H9 (cell line): ENCODE results near the gene OSBPL10. TPM values are rescaled to one million over a fixed set of nuclear protein-coding genes. Genes with fewer than 3 reads are reported as not detected.

Experiments
- DNase-seq: peaks from one replicate; pipeline ENCODE4 v3.0.0-alpha.2; 2017
- H2AFZ ChIP-seq: one replicate; pipeline ENCODE4 v1.6.1; 2013; ENCODE audit warnings: mild to moderate bottlenecking, low read length, control low read depth, moderate library complexity
- H2AK5ac ChIP-seq: 2 replicates; pipeline ENCODE4 v1.6.1; 2013; ENCODE audit warnings: low read length, control low read depth, mixed read lengths; ENCODE audit not compliant: insufficient read length
- H2BK120ac ChIP-seq: one replicate; pipeline ENCODE4 v1.6.1; 2013; ENCODE audit warnings: low read depth, mild to moderate bottlenecking, low read length, control low read depth, inconsistent platforms; ENCODE audit not compliant: poor library complexity, severe bottlenecking
- H2BK12ac ChIP-seq: 2 replicates; pipeline ENCODE4 v1.6.1; 2013; ENCODE audit warnings: low read length, control low read depth, mixed read lengths, low read depth; ENCODE audit not compliant: insufficient read length
- H2BK15ac ChIP-seq: 2 replicates; pipeline ENCODE4 v1.6.1; 2013; ENCODE audit warnings: low read depth, low read length, control low read depth
- H2BK20ac ChIP-seq: one replicate; pipeline ENCODE4 v1.6.1; 2013; ENCODE audit warnings: low read depth, mild to moderate bottlenecking, low read length, control low read depth, inconsistent platforms; ENCODE audit not compliant: poor library complexity, severe bottlenecking
- H2BK5ac ChIP-seq: 2 replicates; pipeline ENCODE4 v1.6.1; 2013; ENCODE audit warnings: low read length, control low read depth, mixed read lengths; ENCODE audit not compliant: insufficient read length
- H3K14ac ChIP-seq: 2 replicates; pipeline ENCODE4 v1.6.1; 2013; ENCODE audit warnings: low read length, control low read depth; ENCODE audit not compliant: insufficient read depth
- H3K18ac ChIP-seq: 2 replicates; pipeline ENCODE4 v1.6.1; 2013; ENCODE audit warnings: low read depth, mild to moderate bottlenecking, mixed read lengths, low read length, control low read depth; ENCODE audit not compliant: insufficient read length
- H3K23ac ChIP-seq: 2 replicates; pipeline ENCODE4 v1.6.1; 2013; ENCODE audit warnings: low read length, control low read depth, mixed read lengths, low read depth; ENCODE audit not compliant: insufficient read length
- H3K23me2 ChIP-seq: 2 replicates; pipeline ENCODE4 v1.6.1; 2013; ENCODE audit warnings: low read depth, mild to moderate bottlenecking, mixed read lengths, low read length, control low read depth; ENCODE audit not compliant: insufficient read length, poor library complexity, severe bottlenecking
- H3K27ac ChIP-seq: 2 replicates; pipeline ENCODE4 v1.5.1; 2013; ENCODE audit warnings: low read length, control low read depth, mixed read lengths, low read depth; ENCODE audit not compliant: insufficient read length
- H3K27me3 ChIP-seq: 2 replicates; pipeline ENCODE4 v1.6.1; 2013; ENCODE audit warnings: low read length, control low read depth, inconsistent platforms; ENCODE audit not compliant: insufficient read depth
- H3K4ac ChIP-seq: 2 replicates; pipeline ENCODE4 v1.6.1; 2013; ENCODE audit warnings: low read depth, mild to moderate bottlenecking, control low read depth, inconsistent platforms, low read length, moderate library complexity
- H3K4me1 ChIP-seq: 2 replicates; pipeline ENCODE4 v1.6.1; 2013; ENCODE audit warnings: low read length, control low read depth, inconsistent platforms; ENCODE audit not compliant: insufficient read depth
- H3K4me2 ChIP-seq: 2 replicates; pipeline ENCODE4 v1.6.1; 2013; ENCODE audit warnings: low read length, control low read depth, mixed read lengths; ENCODE audit not compliant: insufficient read length, insufficient read depth
- H3K56ac ChIP-seq: 2 replicates; pipeline ENCODE4 v1.6.1; 2013; ENCODE audit warnings: low read depth, mild to moderate bottlenecking, mixed read lengths, low read length, control low read depth; ENCODE audit not compliant: insufficient read length
- H3K79me1 ChIP-seq: 2 replicates; pipeline ENCODE4 v1.6.1; 2013; ENCODE audit warnings: low read depth, mild to moderate bottlenecking, moderate library complexity, low read length, control low read depth, inconsistent platforms; ENCODE audit not compliant: insufficient read depth, poor library complexity, severe bottlenecking
- H3K79me2 ChIP-seq: 2 replicates; pipeline ENCODE4 v1.6.1; 2013; ENCODE audit warnings: low read length, control low read depth, inconsistent platforms; ENCODE audit not compliant: insufficient read depth
- H3K9ac ChIP-seq: 2 replicates; pipeline ENCODE4 v1.6.1; 2013; ENCODE audit warnings: low read length, control low read depth, mixed read lengths; ENCODE audit not compliant: insufficient read length; ENCODE audit errors: extremely low read depth
- H3K9me3 ChIP-seq: one replicate; pipeline ENCODE4 v1.6.1; 2013; ENCODE audit warnings: low read depth, low read length, inconsistent platforms; ENCODE audit not compliant: control insufficient read depth
- H3T11ph ChIP-seq: one replicate; pipeline ENCODE4 v1.6.1; 2013; ENCODE audit warnings: mild to moderate bottlenecking, low read length, control low read depth, inconsistent platforms
- H4K20me1 ChIP-seq: one replicate; pipeline ENCODE4 v1.6.1; 2013; ENCODE audit not compliant: control insufficient read depth, insufficient read length, insufficient read depth
- H4K5ac ChIP-seq: 2 replicates; pipeline ENCODE4 v1.6.1; 2013; ENCODE audit warnings: low read depth, mild to moderate bottlenecking, mixed read lengths, low read length, control low read depth; ENCODE audit not compliant: insufficient read length
- H4K8ac ChIP-seq: replicated peaks from 2 replicates; pipeline ENCODE4 v1.6.1; 2013; ENCODE audit warnings: low read length, control low read depth, mixed read lengths, low read depth; ENCODE audit not compliant: insufficient read length
- H4K91ac ChIP-seq: 2 replicates; pipeline ENCODE4 v1.6.1; 2013; ENCODE audit warnings: low read depth, mild to moderate bottlenecking, moderate library complexity, mixed read lengths, low read length, control low read depth; ENCODE audit not compliant: insufficient read length
- H3K27ac Mint-ChIP-seq, 3 experiments: 2 replicates in 2 of 3; 3 replicates in 1 of 3; pipeline ENCODE4 v1.8.0; 2020 to 2021; ENCODE audit warnings: mixed read lengths in 3 of 3, mild to moderate bottlenecking in 1 of 3, moderate library complexity in 1 of 3
- H3K27me3 Mint-ChIP-seq: 2 replicates; pipeline ENCODE4 v1.8.0; 2021; ENCODE audit warnings: low read depth, mild to moderate bottlenecking, moderate library complexity, mixed read lengths
- H3K36me3 Mint-ChIP-seq, 3 experiments: 2 replicates in 2 of 3; 3 replicates in 1 of 3; pipeline ENCODE4 v1.8.0; 2020 to 2021; ENCODE audit warnings: low read depth in 3 of 3, mixed read lengths in 3 of 3; ENCODE audit not compliant: insufficient read depth in 1 of 3
- H3K4me1 Mint-ChIP-seq, 2 experiments: 2 replicates each; pipeline ENCODE4 v1.8.0; 2020; ENCODE audit warnings: mixed read lengths in 2 of 2
- H3K4me3 Mint-ChIP-seq, 2 experiments: 2 replicates in 1 of 2; 3 replicates in 1 of 2; pipeline ENCODE4 v1.8.0; 2020 to 2021; ENCODE audit warnings: mild to moderate bottlenecking in 2 of 2, mixed read lengths in 2 of 2, moderate library complexity in 1 of 2
- H3K9me3 Mint-ChIP-seq, 2 experiments: 2 replicates in 1 of 2; 3 replicates in 1 of 2; pipeline ENCODE4 v1.8.0; 2020; ENCODE audit warnings: mild to moderate bottlenecking in 2 of 2, mixed read lengths in 2 of 2, moderate library complexity in 1 of 2
- WGBS: extraction: QIAGEN DNeasy Blood & Tissue Kit; methylation state at CpG from one replicate; pipeline ENCODE4 v1.1.7; 2013; ENCODE audit warnings: missing lambda C conversion rate, low lambda C conversion rate, mixed read lengths; ENCODE audit not compliant: insufficient read length; ENCODE audit errors: extremely low coverage; 5-methylcytosine and 5-hydroxymethylcytosine counted together
- total RNA-seq: library from RNA; stranded (reverse); gene quantifications from 2 replicates; pipeline ENCODE4 v1.2.1, GENCODE V29; 2021
- TF ChIP-seq, protein P1 (sequence below): fragments of 200-600 bp; sonication (generic); conservative IDR thresholded peaks from 3 replicates; pipeline ENCODE4 v1.8.0; 2021; ENCODE audit warnings: antibody characterized with exemption, mild to moderate bottlenecking

Gene OSBPL10
- total RNA-seq, 1 experiment from 2014 or later, result 42.7 TPM

DNA sequence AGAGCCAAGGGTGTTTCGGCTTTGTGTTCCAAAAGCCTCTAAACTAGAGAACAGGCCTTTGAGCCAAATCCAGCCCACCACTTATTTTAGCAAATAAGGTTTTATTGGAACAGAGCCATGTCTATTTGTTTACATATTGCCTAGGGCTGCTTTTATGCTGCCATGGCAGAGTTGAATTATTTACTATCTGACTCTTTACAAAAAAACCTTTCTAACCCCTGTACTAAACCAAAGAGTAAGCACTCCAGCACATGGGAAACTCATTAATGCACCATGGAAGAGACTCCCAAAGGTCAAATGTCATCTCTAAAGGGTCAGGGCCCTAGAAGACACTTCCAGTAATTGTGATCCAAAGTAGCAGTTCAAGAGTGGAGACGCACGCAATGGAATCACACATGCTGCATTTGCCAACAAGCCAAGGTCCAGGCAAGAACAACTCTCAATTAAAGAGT lies 22.3 kb downstream of the OSBPL10 start:
- no peak for DNase-seq
- H3K27ac ChIP-seq, result peak overlapping the region; percentile 94

More for the DNA sequence above, 22.3 kb downstream of the OSBPL10 start:
- Mint-ChIP-seq H3K36me3 (peaks cover 23 to 31% (median 27%) of the 10 kb centered on the region in 3 experiments), H3K27ac (peak overlapping the region; percentile 94 to 100 (median 99)), H3K4me3 (peak overlapping the region; percentile 55 to 79), H3K9me3 (peaks cover 18 to 21% of the 10 kb centered on the region in 2 experiments), H3K27me3 (no peaks in the 10 kb centered on the region), H3K4me1 (peaks cover 54 to 57% of the 10 kb centered on the region in 2 experiments)
- Histone ChIP-seq H2BK20ac (no peak overlapping the region), H3K27me3 (no peaks in the 10 kb centered on the region), H3T11ph (no peak overlapping the region), H3K4ac (no peak overlapping the region), H3K14ac (no peak overlapping the region; the same call in 1 of the 2 replicates), H2BK5ac (no peak overlapping the region), H2BK12ac (no peak overlapping the region), H3K9me3 (peaks cover 11% of the 10 kb centered on the region), H3K18ac (no peak overlapping the region), H2BK15ac (no peak overlapping the region), H3K56ac (no peak overlapping the region), H4K91ac (no peak overlapping the region), H2BK120ac (no peak overlapping the region), H3K4me1 (peaks cover 9% of the 10 kb centered on the region; the same call in 1 of the 2 replicates), H3K9ac (peak overlapping the region; percentile 39), H3K23ac (no peak overlapping the region), H3K23me2 (peaks cover 4% of the 10 kb centered on the region), H4K5ac (no peak overlapping the region), H3K4me2 (peak overlapping the region; percentile 55), H3K79me1 (no peaks in the 10 kb centered on the region), H4K8ac (no peak overlapping the region), H2AFZ (no peak overlapping the region), H4K20me1 (no peaks in the 10 kb centered on the region), H2AK5ac (no peak overlapping the region), H3K79me2 (peaks cover 42% of the 10 kb centered on the region)
- TF ChIP-seq, protein P1, sequence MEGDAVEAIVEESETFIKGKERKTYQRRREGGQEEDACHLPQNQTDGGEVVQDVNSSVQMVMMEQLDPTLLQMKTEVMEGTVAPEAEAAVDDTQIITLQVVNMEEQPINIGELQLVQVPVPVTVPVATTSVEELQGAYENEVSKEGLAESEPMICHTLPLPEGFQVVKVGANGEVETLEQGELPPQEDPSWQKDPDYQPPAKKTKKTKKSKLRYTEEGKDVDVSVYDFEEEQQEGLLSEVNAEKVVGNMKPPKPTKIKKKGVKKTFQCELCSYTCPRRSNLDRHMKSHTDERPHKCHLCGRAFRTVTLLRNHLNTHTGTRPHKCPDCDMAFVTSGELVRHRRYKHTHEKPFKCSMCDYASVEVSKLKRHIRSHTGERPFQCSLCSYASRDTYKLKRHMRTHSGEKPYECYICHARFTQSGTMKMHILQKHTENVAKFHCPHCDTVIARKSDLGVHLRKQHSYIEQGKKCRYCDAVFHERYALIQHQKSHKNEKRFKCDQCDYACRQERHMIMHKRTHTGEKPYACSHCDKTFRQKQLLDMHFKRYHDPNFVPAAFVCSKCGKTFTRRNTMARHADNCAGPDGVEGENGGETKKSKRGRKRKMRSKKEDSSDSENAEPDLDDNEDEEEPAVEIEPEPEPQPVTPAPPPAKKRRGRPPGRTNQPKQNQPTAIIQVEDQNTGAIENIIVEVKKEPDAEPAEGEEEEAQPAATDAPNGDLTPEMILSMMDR, result no peak
- WGBS, result no CpG with 5 or more reads among the region's 3 CpGs
